ENCODE data around the gene PROKR2.

PROKR2 gene

DNA sequence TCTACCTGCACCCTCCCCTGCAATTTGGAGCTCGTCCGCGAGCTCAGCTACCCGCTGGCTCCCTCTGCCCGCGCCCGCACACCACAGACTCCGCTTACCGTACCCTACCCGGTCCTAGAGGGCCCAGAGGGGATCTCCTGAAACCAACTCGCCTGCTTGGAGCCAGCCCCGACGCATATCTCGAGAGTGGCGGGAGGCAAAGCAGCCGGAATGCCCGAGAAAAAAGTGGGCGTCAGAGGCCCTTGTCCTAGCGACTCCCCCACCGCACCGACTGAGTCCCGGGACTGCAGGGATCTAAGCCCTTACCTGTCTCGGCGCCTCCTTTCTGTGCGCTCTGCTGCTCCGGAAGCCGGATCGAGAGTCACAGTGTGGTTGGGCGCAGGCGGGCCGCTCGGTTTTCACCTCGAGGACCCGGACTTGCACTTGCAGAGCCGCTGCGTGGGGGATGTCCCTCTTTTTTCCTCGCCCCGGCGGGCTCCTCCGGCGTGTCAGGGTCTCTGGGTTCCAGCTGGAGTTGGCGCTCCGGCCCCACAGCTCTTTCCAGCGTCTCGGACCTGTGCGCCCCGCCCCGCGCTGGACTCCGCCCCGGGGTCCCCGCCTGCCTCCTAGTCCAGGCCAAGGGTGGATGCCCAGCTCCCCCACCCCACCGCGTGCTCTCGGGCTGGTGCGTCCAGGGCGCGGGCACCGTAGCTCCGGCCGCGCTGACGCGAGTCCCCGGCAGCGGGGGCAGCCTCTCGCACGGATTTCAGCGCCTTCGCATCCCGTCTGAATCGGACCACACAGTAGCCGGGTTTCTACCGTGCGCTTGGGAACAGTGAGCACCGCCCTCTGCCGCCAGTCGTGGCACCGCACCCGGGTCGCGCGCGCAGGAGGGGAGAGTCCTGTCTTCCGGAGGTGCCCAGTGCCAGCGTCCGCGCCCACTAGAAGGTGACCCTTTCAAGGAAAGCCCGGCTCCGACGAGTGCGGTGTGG, at the start of gene PROKR2:
PROKR2 (minus strand) TSS at position 767 of the 971 bp plus-strand sequence. CDS start 2,585 bp downstream, outside the sequence.
- TF ChIP-seq CEBPB (IDR thresholded peaks at IDR 0.05) (no peak), EGR1 (IDR thresholded peaks at IDR 0.05) (no peak)
- TF ChIP-seq, protein P1, sequence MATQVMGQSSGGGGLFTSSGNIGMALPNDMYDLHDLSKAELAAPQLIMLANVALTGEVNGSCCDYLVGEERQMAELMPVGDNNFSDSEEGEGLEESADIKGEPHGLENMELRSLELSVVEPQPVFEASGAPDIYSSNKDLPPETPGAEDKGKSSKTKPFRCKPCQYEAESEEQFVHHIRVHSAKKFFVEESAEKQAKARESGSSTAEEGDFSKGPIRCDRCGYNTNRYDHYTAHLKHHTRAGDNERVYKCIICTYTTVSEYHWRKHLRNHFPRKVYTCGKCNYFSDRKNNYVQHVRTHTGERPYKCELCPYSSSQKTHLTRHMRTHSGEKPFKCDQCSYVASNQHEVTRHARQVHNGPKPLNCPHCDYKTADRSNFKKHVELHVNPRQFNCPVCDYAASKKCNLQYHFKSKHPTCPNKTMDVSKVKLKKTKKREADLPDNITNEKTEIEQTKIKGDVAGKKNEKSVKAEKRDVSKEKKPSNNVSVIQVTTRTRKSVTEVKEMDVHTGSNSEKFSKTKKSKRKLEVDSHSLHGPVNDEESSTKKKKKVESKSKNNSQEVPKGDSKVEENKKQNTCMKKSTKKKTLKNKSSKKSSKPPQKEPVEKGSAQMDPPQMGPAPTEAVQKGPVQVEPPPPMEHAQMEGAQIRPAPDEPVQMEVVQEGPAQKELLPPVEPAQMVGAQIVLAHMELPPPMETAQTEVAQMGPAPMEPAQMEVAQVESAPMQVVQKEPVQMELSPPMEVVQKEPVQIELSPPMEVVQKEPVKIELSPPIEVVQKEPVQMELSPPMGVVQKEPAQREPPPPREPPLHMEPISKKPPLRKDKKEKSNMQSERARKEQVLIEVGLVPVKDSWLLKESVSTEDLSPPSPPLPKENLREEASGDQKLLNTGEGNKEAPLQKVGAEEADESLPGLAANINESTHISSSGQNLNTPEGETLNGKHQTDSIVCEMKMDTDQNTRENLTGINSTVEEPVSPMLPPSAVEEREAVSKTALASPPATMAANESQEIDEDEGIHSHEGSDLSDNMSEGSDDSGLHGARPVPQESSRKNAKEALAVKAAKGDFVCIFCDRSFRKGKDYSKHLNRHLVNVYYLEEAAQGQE (IDR thresholded peaks at IDR 0.05; ENCODE audit: low read depth), result no peak

DNA sequence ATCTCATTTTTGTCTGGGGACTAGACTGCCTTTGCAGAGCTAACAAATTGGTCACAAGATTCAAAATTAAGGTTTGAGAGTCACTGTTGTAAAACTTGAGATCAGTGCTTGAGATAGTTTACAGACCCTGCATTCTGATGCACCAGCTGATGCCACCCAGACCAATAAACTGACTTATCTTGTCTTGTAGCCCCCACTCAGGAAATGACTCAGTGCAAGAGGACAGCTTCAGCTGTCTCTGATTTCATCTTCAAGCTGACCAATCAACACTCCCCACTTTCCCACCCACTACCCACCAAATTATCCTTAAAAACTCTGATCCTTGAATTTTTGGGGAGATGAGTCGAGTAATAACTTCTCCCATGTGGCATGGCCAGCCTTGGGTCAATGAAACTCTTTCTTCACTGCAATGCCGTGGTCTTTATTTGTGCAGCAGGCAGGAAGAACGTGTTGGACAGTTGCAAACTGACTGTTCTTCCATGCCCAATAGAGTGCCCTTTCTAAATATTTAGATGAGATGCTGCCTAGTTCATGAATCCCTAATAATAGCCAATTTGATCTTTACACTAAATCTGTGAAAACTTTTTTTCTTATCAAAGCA, 48.3 kb upstream of the PROKR2 start:
- no peak for TF ChIP-seq RAD21 (IDR thresholded peaks at IDR 0.05; ENCODE audit: low read depth)
- TF ChIP-seq CREB1 (IDR thresholded peaks at IDR 0.05; ENCODE audit: low read depth), result no peak
- no peak for TF ChIP-seq EP300 (IDR thresholded peaks at IDR 0.05; ENCODE audit: borderline replicate concordance)
- TF ChIP-seq, protein P2, sequence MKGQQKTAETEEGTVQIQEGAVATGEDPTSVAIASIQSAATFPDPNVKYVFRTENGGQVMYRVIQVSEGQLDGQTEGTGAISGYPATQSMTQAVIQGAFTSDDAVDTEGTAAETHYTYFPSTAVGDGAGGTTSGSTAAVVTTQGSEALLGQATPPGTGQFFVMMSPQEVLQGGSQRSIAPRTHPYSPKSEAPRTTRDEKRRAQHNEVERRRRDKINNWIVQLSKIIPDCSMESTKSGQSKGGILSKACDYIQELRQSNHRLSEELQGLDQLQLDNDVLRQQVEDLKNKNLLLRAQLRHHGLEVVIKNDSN (IDR thresholded peaks at IDR 0.05), result no peak
- TF ChIP-seq EGR1 (IDR thresholded peaks at IDR 0.05), result no peak

DNA sequence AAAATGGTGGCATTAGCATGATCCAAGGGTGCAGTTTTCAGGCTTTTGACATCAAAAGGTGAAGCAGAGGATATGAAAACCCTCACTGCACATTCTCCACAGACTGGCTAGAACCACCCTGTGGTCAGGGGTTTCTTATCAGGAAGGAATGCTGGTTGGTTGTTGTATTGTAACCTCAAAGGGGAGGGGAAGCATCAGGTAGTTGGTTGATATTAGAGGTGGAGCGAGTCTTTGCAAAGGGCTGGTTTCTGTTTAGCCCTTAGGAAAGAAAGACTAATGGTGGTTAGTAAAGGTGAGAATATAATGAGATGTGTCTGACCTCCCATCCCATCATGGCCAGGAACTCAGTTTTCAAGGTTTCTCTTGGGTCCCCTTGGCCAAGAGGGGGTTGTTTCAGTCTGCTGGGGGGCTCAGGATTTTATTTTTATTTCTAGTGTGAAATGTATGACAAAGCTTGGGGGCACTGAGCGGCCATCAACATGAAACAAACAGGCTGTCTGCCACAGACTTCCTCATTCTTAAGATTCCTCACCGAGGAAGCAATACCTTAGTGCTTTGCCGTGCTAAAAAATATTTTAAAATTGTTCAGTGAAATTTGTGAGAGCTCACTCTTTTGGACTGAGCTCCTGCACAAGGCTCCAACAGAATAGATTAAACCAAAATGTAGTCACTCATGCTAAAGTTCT, 47.5 kb upstream of the PROKR2 start:
- TF ChIP-seq CEBPB (IDR thresholded peaks at IDR 0.05) (no peak), EGR1 (IDR thresholded peaks at IDR 0.05) (no peak), NFIC (IDR thresholded peaks at IDR 0.05) (no peak), RAD21 (IDR thresholded peaks at IDR 0.05; ENCODE audit: low read depth) (no peak), YY1 (IDR thresholded peaks at IDR 0.05; ENCODE audit: low read depth) (no peak), TEAD4 (IDR thresholded peaks at IDR 0.05) (no peak)
- TF ChIP-seq, protein P1 (IDR thresholded peaks at IDR 0.05; ENCODE audit: low read depth), result no peak

- TF ChIP-seq ZBTB7A (IDR thresholded peaks at IDR 0.05; ENCODE audit: low read depth) (no peak), EP300 (IDR thresholded peaks at IDR 0.05; ENCODE audit: borderline replicate concordance) (no peak), CEBPB (IDR thresholded peaks at IDR 0.05) (no peak), TEAD4 (IDR thresholded peaks at IDR 0.05) (no peak), TAF1 (IDR thresholded peaks at IDR 0.05; ENCODE audit: low read depth) (no peak), TCF12 (IDR thresholded peaks at IDR 0.05; ENCODE audit: low read depth) (no peak)
- TF ChIP-seq, protein P2 (IDR thresholded peaks at IDR 0.05), result no peak
These were observed 46.0 kb upstream of the PROKR2 start for GRCh38 chr20:5362771-5363170.

DNA sequence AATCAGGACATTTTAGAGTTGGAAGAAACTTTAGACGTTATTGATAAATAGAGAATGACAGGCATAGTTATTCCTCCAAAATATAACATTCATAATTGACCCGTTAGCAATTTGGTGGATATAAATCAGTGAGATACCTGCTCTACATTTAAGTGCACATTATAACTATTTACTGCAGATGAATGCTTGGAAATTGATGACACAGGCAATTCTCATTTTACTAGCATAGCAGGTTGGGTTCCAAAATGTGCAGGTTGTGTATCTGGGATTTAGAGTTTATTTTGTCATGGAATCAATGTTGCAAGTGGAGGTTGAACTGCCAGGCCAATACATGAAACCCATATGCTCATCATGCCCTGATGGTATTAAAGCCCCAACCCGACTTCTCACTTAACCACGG, 44.4 kb upstream of the PROKR2 start:
- TF ChIP-seq RAD21 (IDR thresholded peaks at IDR 0.05; ENCODE audit: low read depth), result no peak
- no peak for TF ChIP-seq FOXM1 (IDR thresholded peaks at IDR 0.05; ENCODE audit: borderline replicate concordance, low read depth)
- TF ChIP-seq, protein P1 (IDR thresholded peaks at IDR 0.05; ENCODE audit: low read depth), result no peak
